SK-N-SH (cell line): ENCODE results near the gene SPATA13. TPM values are rescaled to one million over a fixed set of nuclear protein-coding genes. Genes with fewer than 3 reads are reported as not detected.

ENCODE experiments used
- CTCF ChIA-PET: fragments of 300-600, 350-600 bp; formaldehyde crosslinking; extraction: SDS; loops from one replicate; lab custom pipeline; 2021; lab: Yijun Ruan, JAX
- POLR2A ChIA-PET: fragments of 350-600 bp; sonication (Branson Sonifier 250); formaldehyde crosslinking; extraction: SDS; loops from one replicate; lab custom pipeline; 2020; ENCODE audit warnings: antibody characterized with exemption, inconsistent platforms; lab: Yijun Ruan, JAX
- DNase-seq: peaks from one replicate; pipeline ENCODE4 v3.0.0; 2012
- H2AFZ ChIP-seq: fragments of 200-600 bp; sonication (generic); 2 replicates; pipeline ENCODE4 v1.8.1; 2016; ENCODE audit warnings: antibody characterized with exemption, mild to moderate bottlenecking, low read depth
- H3F3A ChIP-seq: fragments of 200-600 bp; sonication (generic); replicated peaks from 2 replicates; pipeline ENCODE3; 2016; ENCODE audit warnings: antibody characterized with exemption, mild to moderate bottlenecking; ENCODE audit not compliant: insufficient read depth
- H3K27ac ChIP-seq, 2 experiments: fragments of 200-500 bp in 1 of 2; fragments of 200-600 bp in 1 of 2; sonication (Bioruptor generic) in 1 of 2; sonication (generic), shearing (Covaris generic) in 1 of 2; 2 replicates each; pipeline versions ENCODE4 v1.5.1 to v1.6.1; 2014 to 2016; ENCODE audit warnings: low read depth in 2 of 2, inconsistent platforms in 1 of 2, low read length in 1 of 2, mild to moderate bottlenecking in 1 of 2, mixed read lengths in 1 of 2
- H3K27me3 ChIP-seq: fragments of 200-600 bp; sonication (generic), shearing (Covaris generic); 2 replicates; pipeline ENCODE4 v1.6.1; 2016; ENCODE audit warnings: mixed run types; ENCODE audit not compliant: insufficient read depth
- H3K36me3 ChIP-seq, 2 experiments: fragments of 200-500 bp in 1 of 2; fragments of 200-600 bp in 1 of 2; sonication (Bioruptor generic) in 1 of 2; sonication (generic) in 1 of 2; replicated peaks in 1 of 2; 2 replicates each; pipeline versions ENCODE3 to v1.5.1; 2014 to 2016; ENCODE audit warnings: low read length in 1 of 2, mild to moderate bottlenecking in 1 of 2; ENCODE audit not compliant: insufficient read depth in 2 of 2, control insufficient read depth in 1 of 2
- H3K4me1 ChIP-seq, 2 experiments: fragments of 200-500 bp in 1 of 2; fragments of 200-600 bp in 1 of 2; sonication (Bioruptor generic) in 1 of 2; sonication (generic), shearing (Covaris generic) in 1 of 2; 2 replicates each; pipeline versions ENCODE4 v1.5.1 to v1.6.1; 2014 to 2016; ENCODE audit warnings: low read depth in 1 of 2, low read length in 1 of 2, mixed run types in 1 of 2; ENCODE audit not compliant: insufficient read depth in 2 of 2, control insufficient read depth in 1 of 2
- H3K4me2 ChIP-seq: fragments of 200-600 bp; sonication (generic), shearing (Covaris generic); 2 replicates; pipeline ENCODE4 v1.6.1; 2017; ENCODE audit warnings: mixed run types
- H3K4me3 ChIP-seq, 2 experiments: fragments of 200-500 bp in 1 of 2; fragments of 200-600 bp in 1 of 2; sonication (Bioruptor generic) in 1 of 2; sonication (generic), shearing (Covaris generic) in 1 of 2; 2 replicates each; pipeline versions ENCODE4 v1.5.1 to v1.8.1; 2014 to 2016; ENCODE audit warnings: low read depth in 2 of 2, inconsistent platforms in 1 of 2, low read length in 1 of 2, mild to moderate bottlenecking in 1 of 2, mixed read lengths in 1 of 2, moderate library complexity in 1 of 2
- H3K79me2 ChIP-seq: fragments of 200-600 bp; sonication (generic); 2 replicates; pipeline ENCODE4 v1.8.1; 2017; ENCODE audit warnings: mild to moderate bottlenecking; ENCODE audit not compliant: insufficient read depth
- H3K9ac ChIP-seq: fragments of 200-600 bp; sonication (generic); 2 replicates; pipeline ENCODE4 v1.6.1; 2017; ENCODE audit warnings: mixed run types
- H3K9me2 ChIP-seq: fragments of 200-600 bp; sonication (generic); 2 replicates; pipeline ENCODE4 v1.6.1; 2017; ENCODE audit warnings: mixed run types
- H3K9me3 ChIP-seq: fragments of 200-600 bp; sonication (generic); 2 replicates; pipeline ENCODE4 v1.6.1; 2017; ENCODE audit warnings: mixed run types, mild to moderate bottlenecking, moderate library complexity
- H4K20me1 ChIP-seq: fragments of 200-600 bp; sonication (generic); 2 replicates; pipeline ENCODE4 v1.6.1; 2017; ENCODE audit warnings: mild to moderate bottlenecking, mixed run types; ENCODE audit not compliant: insufficient read depth
- EP300 ChIP-seq, 2 experiments: IDR thresholded peaks; 2 replicates each; pipeline versions ENCODE4 v1.4.0 to v1.6.1; 2012; ENCODE audit warnings: borderline replicate concordance in 1 of 2, low read depth in 1 of 2, low read length in 1 of 2
- EZH2phosphoT487 ChIP-seq: fragments of 200-600 bp; sonication (generic); IDR thresholded peaks from 2 replicates; pipeline ENCODE4 v1.6.1; 2017; ENCODE audit warnings: low read depth, mixed run types, mild to moderate bottlenecking, antibody characterized with exemption, moderate library complexity, borderline replicate concordance
- FOSL2 ChIP-seq: IDR thresholded peaks from 2 replicates; pipeline ENCODE4 v1.4.0; 2012; ENCODE audit warnings: low read depth, mild to moderate bottlenecking, moderate library complexity, borderline replicate concordance
- GABPA ChIP-seq: IDR thresholded peaks from 2 replicates; pipeline ENCODE4 v1.4.0; 2012; ENCODE audit warnings: low read depth, mild to moderate bottlenecking
- GATA2 ChIP-seq: sonication (generic); formaldehyde crosslinking; IDR thresholded peaks from 2 replicates; pipeline ENCODE4 v1.5.0; 2020; ENCODE audit warnings: mild to moderate bottlenecking, missing genetic modification reagents
- IRF3 ChIP-seq: fragments of 150-350 bp; IDR thresholded peaks from 2 replicates; pipeline ENCODE4 v1.6.1; 2016; ENCODE audit warnings: mild to moderate bottlenecking, low read depth, low read length
- JUND ChIP-seq: IDR thresholded peaks from 2 replicates; pipeline ENCODE4 v1.4.0; 2012
- MEF2A ChIP-seq: IDR thresholded peaks from 2 replicates; pipeline ENCODE4 v1.4.0; 2012; ENCODE audit warnings: low read depth, borderline replicate concordance
- NFIC ChIP-seq: IDR thresholded peaks from 2 replicates; pipeline ENCODE4 v1.4.0; 2012; ENCODE audit warnings: borderline replicate concordance
- NRF1 ChIP-seq: IDR thresholded peaks from 2 replicates; pipeline ENCODE4 v1.6.1; 2012; ENCODE audit warnings: low read depth, mild to moderate bottlenecking, low read length
- RAD21 ChIP-seq: IDR thresholded peaks from 2 replicates; pipeline ENCODE4 v1.6.1; 2012; ENCODE audit warnings: mild to moderate bottlenecking, low read length
- RCOR1 ChIP-seq: fragments of 150-350 bp; IDR thresholded peaks from 2 replicates; pipeline ENCODE4 v1.6.1; 2017; ENCODE audit warnings: antibody characterized with exemption, low read length
- REST ChIP-seq: IDR thresholded peaks from 2 replicates; pipeline ENCODE4 v1.6.1; 2012; ENCODE audit warnings: mild to moderate bottlenecking, low read depth, low read length, moderate library complexity
- SIN3A ChIP-seq: IDR thresholded peaks from 2 replicates; pipeline ENCODE4 v1.6.1; 2012; ENCODE audit warnings: low read depth, mild to moderate bottlenecking, low read length, moderate library complexity, borderline replicate concordance
- TAF1 ChIP-seq: IDR thresholded peaks from 2 replicates; pipeline ENCODE4 v1.6.1; 2012; ENCODE audit warnings: low read depth, mild to moderate bottlenecking, low read length, moderate library complexity, borderline replicate concordance
- TEAD4 ChIP-seq: IDR thresholded peaks from 2 replicates; pipeline ENCODE4 v1.4.0; 2012; ENCODE audit warnings: mild to moderate bottlenecking, borderline replicate concordance; ENCODE audit not compliant: insufficient read depth
- ZBTB33 ChIP-seq: IDR thresholded peaks from 2 replicates; pipeline ENCODE4 v1.4.0; 2012; ENCODE audit warnings: low read depth, borderline replicate concordance
- WGBS: methylation state at CpG from one replicate; pipeline ENCODE4 v1.1.6; 2017; ENCODE audit warnings: low lambda C conversion rate; 5-methylcytosine and 5-hydroxymethylcytosine counted together
- polyA plus RNA-seq, 3 experiments: library from polyadenylated mRNA; depleted of rRNA; stranded (reverse); fragments of >200 nt; gene quantifications; 2 replicates each; pipeline ENCODE4 v1.2.3, GENCODE V29; 2012

SPATA13 gene
- polyA plus RNA-seq, 1 of the 3 experiments (the other 2 are of a cell fraction) = 4.3 TPM

GRCh38 chr13:24272452-24273161 lies 112.1 kb downstream of the SPATA13 start:
- H3K9ac ChIP-seq = 0 out of 2 replicates have a peak overlapping the region, but pooled peaks have one; percentile 47
- no peaks in the 10 kb centered on the region for H3F3A ChIP-seq
- H3K4me1 ChIP-seq = peaks cover 11 to 21% of the 10 kb centered on the region in 2 experiments
- ChIA-PET POLR2A (no interaction called here), CTCF (interaction anchor here (0.6 to 1.1 kb wide), 2 partner anchors 44 to 221 kb away, joined by 3 read pairs; no protein-coding TSS in a partner anchor)
- H3K27me3 ChIP-seq = no peaks in the 10 kb centered on the region
- peak overlapping the region; percentile 91; the same call in 1 of the 2 replicates for H2AFZ ChIP-seq
- H3K9me3 ChIP-seq = no peaks in the 10 kb centered on the region
- no peaks in the 10 kb centered on the region for H4K20me1 ChIP-seq
- peak overlapping the region; percentile 44 to 46; a peak in 3 of 4 replicates for H3K4me3 ChIP-seq
- TF ChIP-seq TEAD4 = no peak
- TF ChIP-seq RCOR1 = no peak
- no peak for TF ChIP-seq TAF1
- TF ChIP-seq REST = no peak
- TF ChIP-seq FOSL2 = no peak
- TF ChIP-seq GATA2 = no peak
- no peak for TF ChIP-seq NRF1
- TF ChIP-seq EP300 (IDR thresholded peaks at IDR 0.05; ENCODE audit: borderline replicate concordance in 1 of 2, low read depth in 1 of 2, low read length in 1 of 2) = no peak
- no peak for TF ChIP-seq MEF2A
- no peak for TF ChIP-seq SIN3A
- TF ChIP-seq ZBTB33 = no peak
- no peak for TF ChIP-seq EZH2phosphoT487
- no peak for TF ChIP-seq GABPA
- no peak for TF ChIP-seq IRF3
- TF ChIP-seq RAD21 = no peak
- TF ChIP-seq JUND = no peak
- no peak for TF ChIP-seq NFIC
- no peaks in the 10 kb centered on the region for H3K36me3 ChIP-seq
- 90% methylated on average over 13 of the region's 18 CpGs for WGBS
- no peaks in the 10 kb centered on the region for H3K9me2 ChIP-seq
- peak overlapping the region; percentile 59 to 89 for H3K27ac ChIP-seq
- peak overlapping the region; percentile 74 for H3K4me2 ChIP-seq
- no peaks in the 10 kb centered on the region for H3K79me2 ChIP-seq
- DNase-seq = peak; percentile 44
